OCI-LY7 (cell line): ENCODE results near the gene EMP1. TPM values are rescaled to one million over a fixed set of nuclear protein-coding genes. Genes with fewer than 3 reads are reported as not detected.

Experiments
- BruUV-seq: library from RNA; stranded (reverse); fragments of 400-500 nt; replicated peaks from 2 replicates; lab custom pipeline; 2021; lab: Mats Ljungman, UMichigan
- CTCF ChIA-PET: fragments of 300-600 bp; sonication (Branson Sonifier 250); formaldehyde crosslinking; loops from one replicate; lab custom pipeline; 2022; ENCODE audit warnings: antibody characterized with exemption; ENCODE audit not compliant: unreplicated experiment; lab: Charles Lee
- POLR2A ChIA-PET: fragments of 300-600 bp; sonication (Branson Sonifier 250); formaldehyde crosslinking; loops from one replicate; lab custom pipeline; 2022; ENCODE audit warnings: antibody characterized with exemption; lab: Charles Lee
- DNase-seq: peaks from one replicate; pipeline ENCODE4 v3.0.0-alpha.2; 2015; ENCODE audit warnings: low spot score
- H2AFZ ChIP-seq: fragments of 200-600 bp; sonication (generic), shearing (Covaris generic); 2 replicates; pipeline ENCODE4 v1.6.1; 2014; ENCODE audit warnings: mild to moderate bottlenecking, antibody characterized with exemption, low read length, moderate library complexity
- H3K27ac ChIP-seq: fragments of 200-600 bp; sonication (generic); 2 replicates; pipeline ENCODE4 v1.5.1; 2014; ENCODE audit warnings: mixed run types, low read depth, mild to moderate bottlenecking, moderate library complexity, low read length, inconsistent platforms; ENCODE audit not compliant: poor library complexity, severe bottlenecking
- H3K36me3 ChIP-seq: fragments of 200-600 bp; sonication (generic); 2 replicates; pipeline ENCODE4 v1.6.1; 2014; ENCODE audit warnings: mild to moderate bottlenecking, antibody characterized with exemption, low read length, moderate library complexity, mixed read lengths; ENCODE audit not compliant: insufficient read depth
- H3K4me1 ChIP-seq: fragments of 200-600 bp; sonication (generic); 2 replicates; pipeline ENCODE4 v1.5.1; 2014; ENCODE audit warnings: mild to moderate bottlenecking, low read length; ENCODE audit not compliant: insufficient read depth, poor library complexity, severe bottlenecking
- H3K4me2 ChIP-seq: fragments of 200-600 bp; sonication (generic); 2 replicates; pipeline ENCODE4 v1.6.1; 2014; ENCODE audit warnings: mild to moderate bottlenecking, low read length
- H3K4me3 ChIP-seq: fragments of 200-600 bp; sonication (generic); 2 replicates; pipeline ENCODE4 v1.5.1; 2014; ENCODE audit warnings: mild to moderate bottlenecking, low read depth, low read length; ENCODE audit not compliant: poor library complexity, severe bottlenecking
- H3K79me2 ChIP-seq: fragments of 200-600 bp; sonication (generic); 2 replicates; pipeline ENCODE4 v1.6.1; 2016; ENCODE audit warnings: low read depth, mild to moderate bottlenecking, low read length, moderate library complexity, mixed read lengths; ENCODE audit not compliant: insufficient read depth
- H3K9me2 ChIP-seq: fragments of 200-600 bp; sonication (generic); 2 replicates; pipeline ENCODE4 v1.6.1; 2016; ENCODE audit warnings: mild to moderate bottlenecking, low read length, mixed read lengths; ENCODE audit not compliant: insufficient read depth
- H3K9me3 ChIP-seq: fragments of 200-600 bp; sonication (generic); 2 replicates; pipeline ENCODE4 v1.6.1; 2014; ENCODE audit warnings: mild to moderate bottlenecking, mixed run types, low read length, mixed read lengths
- H4K20me1 ChIP-seq: fragments of 200-600 bp; sonication (generic); 2 replicates; pipeline ENCODE4 v1.6.1; 2014; ENCODE audit warnings: mild to moderate bottlenecking, antibody characterized with exemption, low read length, moderate library complexity, mixed read lengths; ENCODE audit not compliant: insufficient read depth
- EZH2phosphoT487 ChIP-seq: fragments of 200-600 bp; sonication (generic); IDR thresholded peaks from 2 replicates; pipeline ENCODE4 v1.6.1; 2018; ENCODE audit warnings: low read depth, borderline replicate concordance, mild to moderate bottlenecking, mixed run types, antibody characterized with exemption, low read length, moderate library complexity, mixed read lengths
- intact Hi-C: fragments of 100-400 bp; cut with micrococcal nuclease; formaldehyde crosslinking; loops from one replicate; pipeline ENCODE4 v1.10.0; 2022; ENCODE audit not compliant: unreplicated experiment
- total RNA-seq, 2 experiments: library from RNA; depleted of rRNA in 1 of 2; stranded (reverse); fragments of >200 nt in 1 of 2; shearing (Covaris generic) in 1 of 2; gene quantifications; 2 replicates each; pipeline ENCODE4 v1.2.3, GENCODE V29; 2014 to 2022
- TF ChIP-seq, protein P1 (sequence below): fragments of 200-600 bp; sonication (generic); conservative IDR thresholded peaks from 2 replicates; pipeline ENCODE4 v1.5.1; 2014; ENCODE audit warnings: mild to moderate bottlenecking, antibody characterized with exemption, low read length, moderate library complexity, mixed read lengths

Gene EMP1
- total RNA-seq, 2 experiments from 2014 or later, result 0.40 TPM; not detected in 1

- CTCF ChIA-PET, result no interaction called here
- intact Hi-C loops, result no loop called here
- TF ChIP-seq, protein P1, sequence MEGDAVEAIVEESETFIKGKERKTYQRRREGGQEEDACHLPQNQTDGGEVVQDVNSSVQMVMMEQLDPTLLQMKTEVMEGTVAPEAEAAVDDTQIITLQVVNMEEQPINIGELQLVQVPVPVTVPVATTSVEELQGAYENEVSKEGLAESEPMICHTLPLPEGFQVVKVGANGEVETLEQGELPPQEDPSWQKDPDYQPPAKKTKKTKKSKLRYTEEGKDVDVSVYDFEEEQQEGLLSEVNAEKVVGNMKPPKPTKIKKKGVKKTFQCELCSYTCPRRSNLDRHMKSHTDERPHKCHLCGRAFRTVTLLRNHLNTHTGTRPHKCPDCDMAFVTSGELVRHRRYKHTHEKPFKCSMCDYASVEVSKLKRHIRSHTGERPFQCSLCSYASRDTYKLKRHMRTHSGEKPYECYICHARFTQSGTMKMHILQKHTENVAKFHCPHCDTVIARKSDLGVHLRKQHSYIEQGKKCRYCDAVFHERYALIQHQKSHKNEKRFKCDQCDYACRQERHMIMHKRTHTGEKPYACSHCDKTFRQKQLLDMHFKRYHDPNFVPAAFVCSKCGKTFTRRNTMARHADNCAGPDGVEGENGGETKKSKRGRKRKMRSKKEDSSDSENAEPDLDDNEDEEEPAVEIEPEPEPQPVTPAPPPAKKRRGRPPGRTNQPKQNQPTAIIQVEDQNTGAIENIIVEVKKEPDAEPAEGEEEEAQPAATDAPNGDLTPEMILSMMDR, result no peak
- no peak for TF ChIP-seq EZH2phosphoT487
These were observed 7.9 kb downstream of the EMP1 start for GRCh38 chr12:13204428-13204827.

GRCh38 chr12:13205809-13206559 lies 9.5 kb downstream of the EMP1 start:
- Histone ChIP-seq H3K9me3 (no peaks in the 10 kb centered on the region), H3K27ac (no peak overlapping the region), H3K9me2 (no peaks in the 10 kb centered on the region), H4K20me1 (no peaks in the 10 kb centered on the region), H3K4me1 (no peaks in the 10 kb centered on the region), H3K4me2 (no peak overlapping the region), H3K79me2 (no peaks in the 10 kb centered on the region), H3K4me3 (no peak overlapping the region), H2AFZ (no peak overlapping the region), H3K36me3 (no peaks in the 10 kb centered on the region)
- intact Hi-C loops, result no loop called here
- POLR2A ChIA-PET, result no interaction called here
- CTCF ChIA-PET, result no interaction called here
- DNase-seq, result no peak
- TF ChIP-seq EZH2phosphoT487, result no peak
- TF ChIP-seq, protein P1, result no peak
- no TSS peak for BruUV-seq

More at GRCh38 chr12:13204428-13204827, 7.9 kb downstream of the EMP1 start:
- Histone ChIP-seq H3K4me3 (no peak overlapping the region), H3K9me3 (no peaks in the 10 kb centered on the region), H3K4me1 (no peaks in the 10 kb centered on the region), H3K4me2 (no peak overlapping the region), H3K36me3 (no peaks in the 10 kb centered on the region), H2AFZ (no peak overlapping the region), H3K9me2 (no peaks in the 10 kb centered on the region), H3K79me2 (no peaks in the 10 kb centered on the region), H4K20me1 (no peaks in the 10 kb centered on the region), H3K27ac (no peak overlapping the region)
- POLR2A ChIA-PET, result interaction anchor here (0.6 to 1.2 kb wide), 2 partner anchors 15 to 679 kb away, joined by 3 read pairs; no protein-coding TSS in a partner anchor
- DNase-seq, result no peak
- BruUV-seq, result no TSS peak

GRCh38 chr12:13206560-13206897 lies 10.0 kb downstream of the EMP1 start:
- Histone ChIP-seq H3K36me3 (no peaks in the 10 kb centered on the region), H3K79me2 (no peaks in the 10 kb centered on the region), H3K4me2 (no peak overlapping the region), H3K9me2 (no peaks in the 10 kb centered on the region), H4K20me1 (no peaks in the 10 kb centered on the region), H3K4me1 (no peaks in the 10 kb centered on the region), H3K9me3 (no peaks in the 10 kb centered on the region), H3K4me3 (no peak overlapping the region), H2AFZ (no peak overlapping the region), H3K27ac (no peak overlapping the region)
- POLR2A ChIA-PET, result interaction anchor here (0.7 kb wide), 1 partner anchor 10 kb away, joined by 3 read pairs; the partner anchor contains the start of gene EMP1
- no peak for DNase-seq
- TF ChIP-seq, protein P1, result no peak
- no peak for TF ChIP-seq EZH2phosphoT487
- intact Hi-C loops, result no loop called here
- no TSS peak for BruUV-seq
- CTCF ChIA-PET, result no interaction called here
